ENCODE data around the gene SEMA5A. TPM values are rescaled to one million over a fixed set of nuclear protein-coding genes. Genes with fewer than 3 reads are reported as not detected.
A peak's percentile ranks its signal among the peaks of the same experiment; 100 is the strongest.

SEMA5A gene
- polyA plus RNA-seq, 6 donors from 2014 or later: not detected

GRCh38 chr5:9239071-9239470 lies 306.8 kb downstream of the SEMA5A start:
- no peak overlapping the region for H3K27ac Mint-ChIP-seq
- H3K9me3 Mint-ChIP-seq: peaks cover 0 to 5% (median 0%) of the 10 kb centered on the region in 7 donors
- DNase-seq (no peak), ATAC-seq (ENCODE audit: low read depth in 2 of 2) (no peak)
- H3K4me3 Mint-ChIP-seq: no peak overlapping the region
- H3K4me1 Mint-ChIP-seq: no peaks in the 10 kb centered on the region
- no peaks in the 10 kb centered on the region for H3K27me3 Mint-ChIP-seq
- no peaks in the 10 kb centered on the region for H3K36me3 Mint-ChIP-seq

- H3K9me3 Mint-ChIP-seq: peaks cover 0 to 16% (median 4%) of the 10 kb centered on the region in 7 donors
- ATAC-seq (ENCODE audit: low read depth in 2 of 2) (no peak), DNase-seq (no peak)
- H3K27me3 Mint-ChIP-seq: no peaks in the 10 kb centered on the region
- no peak overlapping the region for H3K27ac Mint-ChIP-seq
- H3K4me1 Mint-ChIP-seq: no peaks in the 10 kb centered on the region
- no peak overlapping the region for H3K4me3 Mint-ChIP-seq
- H3K36me3 Mint-ChIP-seq: no peaks in the 10 kb centered on the region
Observed at GRCh38 chr5:9233712-9234111, 312.2 kb downstream of the SEMA5A start.

GRCh38 chr5:9233035-9233434 lies 312.8 kb downstream of the SEMA5A start:
- Mint-ChIP-seq H3K4me3 (no peak overlapping the region), H3K27ac (no peak overlapping the region), H3K27me3 (no peaks in the 10 kb centered on the region), H3K4me1 (no peaks in the 10 kb centered on the region), H3K36me3 (no peaks in the 10 kb centered on the region), H3K9me3 (peaks cover 2 to 22% (median 4%) of the 10 kb centered on the region in 7 donors)
- DNase-seq (no peak), ATAC-seq (ENCODE audit: low read depth in 2 of 2) (no peak)

GRCh38 chr5:9231842-9232241 lies 314.0 kb downstream of the SEMA5A start:
- H3K4me3 Mint-ChIP-seq: no peak overlapping the region
- no peaks in the 10 kb centered on the region for H3K27me3 Mint-ChIP-seq
- H3K36me3 Mint-ChIP-seq: no peaks in the 10 kb centered on the region
- peaks cover 3 to 25% (median 4%) of the 10 kb centered on the region in 7 donors for H3K9me3 Mint-ChIP-seq
- H3K27ac Mint-ChIP-seq: no peak overlapping the region
- no peaks in the 10 kb centered on the region for H3K4me1 Mint-ChIP-seq
- ATAC-seq (ENCODE audit: low read depth in 2 of 2) (no peak), DNase-seq (no peak)

- no peaks in the 10 kb centered on the region for H3K4me1 Mint-ChIP-seq
- peaks cover 2 to 20% (median 4%) of the 10 kb centered on the region in 7 donors for H3K9me3 Mint-ChIP-seq
- no peaks in the 10 kb centered on the region for H3K36me3 Mint-ChIP-seq
- no peak for DNase-seq
- ATAC-seq (ENCODE audit: low read depth in 2 of 2): no peak
- peak overlapping the region in 1 of 6 donors; percentile 69 for H3K27ac Mint-ChIP-seq
- no peaks in the 10 kb centered on the region for H3K27me3 Mint-ChIP-seq
- no peak overlapping the region for H3K4me3 Mint-ChIP-seq
Observed at GRCh38 chr5:9230355-9230754, 315.5 kb downstream of the SEMA5A start.

- Mint-ChIP-seq H3K4me1 (no peaks in the 10 kb centered on the region), H3K9me3 (peaks cover 3 to 24% (median 5%) of the 10 kb centered on the region in 7 donors), H3K4me3 (no peak overlapping the region), H3K27ac (no peak overlapping the region), H3K36me3 (no peaks in the 10 kb centered on the region), H3K27me3 (no peaks in the 10 kb centered on the region)
- no peak for DNase-seq
- no peak for ATAC-seq (ENCODE audit: low read depth in 2 of 2)
Observed at GRCh38 chr5:9226016-9226536, 319.8 kb downstream of the SEMA5A start.

GRCh38 chr5:9222054-9222976 lies 323.6 kb downstream of the SEMA5A start:
- H3K36me3 Mint-ChIP-seq: no peaks in the 10 kb centered on the region
- H3K27ac Mint-ChIP-seq: no peak overlapping the region
- no peak for DNase-seq
- peaks cover 0 to 8% (median 0%) of the 10 kb centered on the region in 7 donors for H3K9me3 Mint-ChIP-seq
- H3K4me1 Mint-ChIP-seq: no peaks in the 10 kb centered on the region
- peak overlapping the region in 1 of 8 donors; percentile 61 for H3K4me3 Mint-ChIP-seq
- H3K27me3 Mint-ChIP-seq: no peaks in the 10 kb centered on the region
- ATAC-seq (ENCODE audit: low read depth in 2 of 2): no peak

GRCh38 chr5:9218358-9218757 lies 327.5 kb downstream of the SEMA5A start:
- Mint-ChIP-seq H3K4me1 (no peaks in the 10 kb centered on the region), H3K4me3 (no peak overlapping the region), H3K27ac (no peak overlapping the region), H3K9me3 (peaks cover 0 to 8% (median 0%) of the 10 kb centered on the region in 7 donors), H3K36me3 (no peaks in the 10 kb centered on the region), H3K27me3 (no peaks in the 10 kb centered on the region)
- ATAC-seq (ENCODE audit: low read depth in 2 of 2): no peak
- no peak for DNase-seq

GRCh38 chr5:9212605-9213004 lies 333.3 kb downstream of the SEMA5A start:
- no peak for ATAC-seq (ENCODE audit: low read depth in 2 of 2)
- no peaks in the 10 kb centered on the region for H3K27me3 Mint-ChIP-seq
- no peak for DNase-seq
- no peak overlapping the region for H3K4me3 Mint-ChIP-seq
- peaks cover 0 to 4% (median 0%) of the 10 kb centered on the region in 7 donors for H3K9me3 Mint-ChIP-seq
- no peak overlapping the region for H3K27ac Mint-ChIP-seq
- H3K36me3 Mint-ChIP-seq: no peaks in the 10 kb centered on the region
- H3K4me1 Mint-ChIP-seq: no peaks in the 10 kb centered on the region

GRCh38 chr5:9209846-9210492 lies 335.9 kb downstream of the SEMA5A start:
- Mint-ChIP-seq H3K4me3 (no peak overlapping the region), H3K4me1 (no peaks in the 10 kb centered on the region), H3K27me3 (no peaks in the 10 kb centered on the region), H3K27ac (no peak overlapping the region), H3K36me3 (no peaks in the 10 kb centered on the region), H3K9me3 (peaks cover 0 to 3% (median 0%) of the 10 kb centered on the region in 7 donors)
- no peak for ATAC-seq (ENCODE audit: low read depth in 2 of 2)
- no peak for DNase-seq

- Mint-ChIP-seq H3K27ac (no peak overlapping the region), H3K9me3 (peaks cover 0 to 2% (median 0%) of the 10 kb centered on the region in 7 donors), H3K27me3 (no peaks in the 10 kb centered on the region), H3K4me1 (no peaks in the 10 kb centered on the region), H3K36me3 (no peaks in the 10 kb centered on the region), H3K4me3 (no peak overlapping the region)
- DNase-seq: no peak
- ATAC-seq (ENCODE audit: low read depth in 2 of 2): no peak
Observed at GRCh38 chr5:9207817-9208418, 338.0 kb downstream of the SEMA5A start.

- no peaks in the 10 kb centered on the region for H3K9me3 Mint-ChIP-seq
- H3K36me3 Mint-ChIP-seq: no peaks in the 10 kb centered on the region
- no peak for DNase-seq
- H3K27ac Mint-ChIP-seq: no peak overlapping the region
- no peak overlapping the region for H3K4me3 Mint-ChIP-seq
- peaks cover 0 to 5% (median 0%) of the 10 kb centered on the region in 3 donors for H3K27me3 Mint-ChIP-seq
- ATAC-seq (ENCODE audit: low read depth in 2 of 2): no peak
- H3K4me1 Mint-ChIP-seq: peaks cover 0 to under 1% (median 0%) of the 10 kb centered on the region in 3 donors
Observed at GRCh38 chr5:9202636-9203035, 343.2 kb downstream of the SEMA5A start.

GRCh38 chr5:9201761-9202160 lies 344.1 kb downstream of the SEMA5A start:
- Mint-ChIP-seq H3K4me3 (no peak overlapping the region), H3K27me3 (peaks cover 0 to 5% (median 0%) of the 10 kb centered on the region in 3 donors), H3K36me3 (no peaks in the 10 kb centered on the region), H3K4me1 (peaks cover 0 to 9% (median 0%) of the 10 kb centered on the region in 3 donors), H3K27ac (no peak overlapping the region), H3K9me3 (peaks cover 0 to under 1% (median 0%) of the 10 kb centered on the region in 7 donors)
- ATAC-seq (ENCODE audit: low read depth in 2 of 2) (no peak), DNase-seq (no peak)
